GM12801 (cell line): ENCODE results near the gene FCAMR.

ENCODE experiments used
- TF ChIP-seq, protein P1 (sequence below): IDR thresholded peaks from one replicate; pipeline ENCODE4 v1.5.1; 2011; ENCODE audit warnings: control low read depth; ENCODE audit not compliant: insufficient read length; ENCODE audit errors: extremely low read depth

The FCAMR gene

DNA sequence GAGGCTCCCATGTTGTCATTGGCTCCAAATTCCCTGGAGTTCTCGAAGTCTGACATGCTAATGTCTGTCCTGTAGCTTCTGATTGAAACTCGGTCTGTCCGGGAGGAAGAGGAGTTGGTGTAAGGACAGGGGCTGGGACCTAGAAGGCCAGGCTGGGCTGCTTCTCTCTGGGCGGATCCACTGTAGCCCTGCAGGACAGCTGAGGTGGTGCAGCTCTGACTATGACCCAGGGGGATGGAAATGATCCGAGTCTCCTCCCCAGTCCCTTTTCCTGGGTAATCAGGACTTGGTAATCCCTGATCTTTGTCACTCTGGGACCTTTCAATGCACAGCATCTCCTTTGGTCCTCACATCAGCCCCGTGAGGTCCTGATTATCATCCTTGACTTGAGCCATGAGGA, 38.6 kb downstream of the FCAMR start:
- TF ChIP-seq, protein P1, sequence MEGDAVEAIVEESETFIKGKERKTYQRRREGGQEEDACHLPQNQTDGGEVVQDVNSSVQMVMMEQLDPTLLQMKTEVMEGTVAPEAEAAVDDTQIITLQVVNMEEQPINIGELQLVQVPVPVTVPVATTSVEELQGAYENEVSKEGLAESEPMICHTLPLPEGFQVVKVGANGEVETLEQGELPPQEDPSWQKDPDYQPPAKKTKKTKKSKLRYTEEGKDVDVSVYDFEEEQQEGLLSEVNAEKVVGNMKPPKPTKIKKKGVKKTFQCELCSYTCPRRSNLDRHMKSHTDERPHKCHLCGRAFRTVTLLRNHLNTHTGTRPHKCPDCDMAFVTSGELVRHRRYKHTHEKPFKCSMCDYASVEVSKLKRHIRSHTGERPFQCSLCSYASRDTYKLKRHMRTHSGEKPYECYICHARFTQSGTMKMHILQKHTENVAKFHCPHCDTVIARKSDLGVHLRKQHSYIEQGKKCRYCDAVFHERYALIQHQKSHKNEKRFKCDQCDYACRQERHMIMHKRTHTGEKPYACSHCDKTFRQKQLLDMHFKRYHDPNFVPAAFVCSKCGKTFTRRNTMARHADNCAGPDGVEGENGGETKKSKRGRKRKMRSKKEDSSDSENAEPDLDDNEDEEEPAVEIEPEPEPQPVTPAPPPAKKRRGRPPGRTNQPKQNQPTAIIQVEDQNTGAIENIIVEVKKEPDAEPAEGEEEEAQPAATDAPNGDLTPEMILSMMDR: no peak

DNA sequence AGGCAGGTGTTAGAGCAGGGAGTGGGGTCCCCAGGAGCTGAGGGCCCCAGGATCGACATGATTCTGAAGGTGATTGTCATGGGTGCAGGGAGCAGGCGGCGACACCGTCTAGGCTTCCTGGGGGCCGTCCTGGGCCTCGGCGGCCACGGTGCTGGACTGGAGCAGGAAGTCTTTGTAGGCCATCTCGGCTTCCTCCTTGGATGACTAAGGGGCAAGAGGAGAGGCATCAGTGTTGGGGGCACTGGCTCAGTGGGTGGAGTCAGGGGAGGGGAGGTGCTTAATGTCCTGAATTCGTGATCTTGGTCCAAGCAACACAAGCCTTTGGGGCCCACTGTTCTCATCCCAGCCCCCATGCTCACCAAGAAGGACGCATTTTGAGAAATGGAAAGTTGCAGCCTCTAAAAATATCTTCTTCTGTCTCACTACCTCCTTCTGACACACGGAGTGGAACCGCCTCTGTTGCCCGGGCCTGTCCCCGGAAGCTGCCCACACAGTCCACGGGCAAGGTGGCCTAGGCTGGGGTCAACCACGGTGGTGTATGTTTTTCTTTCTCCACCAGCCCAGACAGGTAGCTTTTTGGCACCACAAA, 40.0 kb downstream of the FCAMR start:
- TF ChIP-seq, protein P1: no peak

DNA sequence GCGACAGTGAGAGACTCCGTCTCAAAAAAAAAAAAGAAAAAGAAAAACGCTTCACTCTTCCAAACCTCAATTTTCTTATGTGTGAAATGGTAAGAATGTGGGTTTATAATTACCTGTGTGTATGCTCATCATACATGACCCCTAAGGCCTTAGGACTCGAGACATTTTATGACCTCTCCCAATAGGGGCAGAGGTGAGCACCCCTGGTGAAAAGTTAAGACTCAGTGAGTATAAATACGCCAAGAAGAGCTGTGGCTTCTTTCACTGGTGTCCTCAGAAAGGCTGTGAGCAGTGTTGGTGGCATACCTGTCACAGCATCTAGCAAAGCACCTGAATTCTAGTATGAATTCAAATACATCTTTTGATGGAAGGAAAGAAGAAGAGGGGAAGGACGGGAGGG, 40.7 kb downstream of the FCAMR start:
- TF ChIP-seq, protein P1: no peak

DNA sequence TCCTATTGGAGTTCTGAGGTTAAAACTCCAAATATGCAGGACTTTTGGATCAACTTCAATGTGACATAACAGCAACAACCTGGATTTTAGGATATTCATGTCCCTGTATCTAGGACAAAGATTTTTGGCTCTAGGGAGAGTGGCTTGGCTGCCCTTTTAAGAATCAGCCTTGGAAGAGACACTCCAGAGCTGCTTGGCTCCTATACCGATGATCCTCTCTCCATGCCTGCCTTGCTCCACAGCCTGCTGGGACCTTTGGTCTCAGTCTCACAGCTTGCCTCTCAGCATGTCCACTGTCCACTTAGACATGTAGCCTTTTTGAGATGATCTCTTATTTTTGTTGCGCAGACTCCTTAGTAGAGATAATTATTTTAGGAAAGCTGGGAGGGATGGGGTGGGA, 44.0 kb downstream of the FCAMR start:
- TF ChIP-seq, protein P1: no peak

DNA sequence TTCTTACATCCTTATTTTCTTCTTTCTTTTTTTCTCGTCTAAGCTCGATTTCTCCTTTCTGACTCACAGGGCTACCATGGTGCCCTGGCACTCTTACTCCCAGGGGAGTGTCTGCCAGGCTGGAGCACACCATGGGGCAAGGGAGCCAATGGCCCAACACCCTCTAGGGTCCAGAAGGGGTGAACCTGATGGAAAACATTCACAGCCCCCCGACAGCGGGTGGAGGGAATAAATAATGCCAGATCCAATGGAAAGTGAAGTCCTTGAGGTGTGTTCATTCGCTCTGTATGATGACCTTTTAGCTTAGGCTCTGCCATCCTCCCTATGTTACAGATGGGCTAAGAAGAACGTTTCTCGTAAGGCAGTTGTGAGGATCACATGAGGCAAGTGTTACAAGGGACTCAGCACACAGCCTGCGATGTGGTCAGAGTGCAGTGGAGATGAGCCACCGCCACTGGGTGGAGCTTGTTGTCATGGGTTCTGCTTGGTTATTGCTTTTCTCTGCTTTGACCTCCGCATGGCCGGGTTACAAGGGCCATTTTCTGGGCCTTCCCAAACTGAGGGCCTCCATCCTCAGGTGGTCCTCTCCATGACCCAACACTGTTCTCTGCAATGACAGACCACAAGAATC, 45.0 kb downstream of the FCAMR start:
- TF ChIP-seq, protein P1: no peak

DNA sequence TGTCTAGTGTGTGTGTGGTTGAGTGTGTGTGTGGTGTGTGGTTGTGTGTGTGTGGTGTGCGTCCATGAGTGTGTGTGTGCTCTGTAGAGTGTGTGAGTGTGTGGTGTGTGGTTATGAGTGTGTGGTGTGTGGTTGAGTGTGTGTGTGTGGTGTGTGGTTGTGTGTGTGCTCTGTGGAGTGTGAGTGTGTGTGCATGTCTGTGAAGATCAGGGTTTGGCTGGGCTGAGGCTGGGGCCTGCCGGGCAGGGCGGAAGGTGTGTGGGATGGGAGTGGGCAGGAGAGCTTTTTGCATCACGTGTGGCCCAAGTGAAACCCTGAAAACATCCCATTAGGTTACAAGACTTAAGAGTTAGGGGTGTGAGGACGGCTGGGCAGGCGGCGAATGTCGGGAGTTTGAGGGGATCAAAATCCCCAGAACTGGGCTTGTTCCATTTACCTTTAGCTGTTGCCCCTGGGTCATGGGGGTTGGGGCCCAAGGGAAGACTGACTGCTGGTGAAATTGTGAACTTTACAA, 45.6 kb downstream of the FCAMR start:
- TF ChIP-seq, protein P1: no peak

DNA sequence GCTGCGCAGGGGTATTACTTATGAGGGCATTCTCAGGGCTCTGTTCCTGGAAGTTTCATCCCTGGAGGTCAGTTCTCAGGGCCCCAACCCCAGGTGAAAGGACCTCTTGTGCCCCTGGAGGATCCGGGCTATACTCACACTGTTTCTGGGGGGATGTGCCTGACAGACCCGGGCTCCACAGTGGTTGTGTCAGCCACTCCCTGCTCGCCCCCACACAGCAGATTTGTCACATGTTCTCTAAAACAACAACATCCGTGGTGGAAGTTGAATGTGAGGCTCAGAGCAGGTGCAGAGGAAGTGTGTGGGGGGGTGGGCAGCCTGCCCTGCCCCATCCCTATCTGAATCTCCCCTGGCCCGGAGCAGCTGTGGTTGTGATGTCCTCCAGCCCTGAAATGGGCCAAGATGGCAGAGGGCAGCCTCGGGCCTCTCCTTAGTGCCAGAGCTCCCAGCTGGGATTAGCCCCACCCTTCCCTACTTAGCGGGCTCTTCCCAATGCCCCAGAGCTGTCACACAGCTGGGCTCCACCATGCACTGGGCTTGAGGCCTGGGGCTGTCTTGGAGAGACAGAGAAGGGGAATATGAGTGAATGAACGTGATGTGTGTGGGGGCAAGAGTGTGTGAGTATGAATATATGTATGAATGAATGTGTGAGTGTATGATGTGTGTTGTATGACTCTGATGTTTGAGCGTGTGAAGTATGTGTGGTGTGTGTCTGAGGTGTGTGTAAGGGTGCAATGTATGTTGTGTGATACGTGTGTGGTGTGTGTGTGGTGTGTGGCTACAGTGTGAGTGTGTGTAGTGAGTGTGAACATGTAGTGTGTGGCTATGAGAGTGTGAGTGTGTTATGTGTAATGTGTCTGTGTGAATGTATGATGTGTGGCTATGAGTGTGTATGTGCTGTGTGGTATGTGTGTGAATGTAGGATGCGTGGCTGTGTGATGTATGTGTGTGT, 47.0 kb downstream of the FCAMR start:
- TF ChIP-seq, protein P1: no peak
